ENCODE measurements around the gene NGEF. TPM values are rescaled to one million over a fixed set of nuclear protein-coding genes. Genes with fewer than 3 reads are reported as not detected.
A peak's percentile ranks its signal among the peaks of the same experiment; 100 is the strongest.

NGEF gene
- total and polyA plus RNA-seq, 3 experiments from 2014 or later = 0.38 TPM; not detected in 2

- ChIA-PET CTCF (interaction anchor here (0.7 to 1.2 kb wide), 2 partner anchors 11 to 381 kb away, joined by 3 read pairs; no protein-coding TSS in a partner anchor), POLR2A (interaction anchor here (0.6 kb wide), 1 partner anchor 637 kb away, joined by 3 read pairs; no protein-coding TSS in a partner anchor)
- no peak for DNase-seq
- peaks cover 9% of the 10 kb centered on the region in 2 donors for H3K27me3 Mint-ChIP-seq
- no peaks in the 10 kb centered on the region for H3K4me1 ChIP-seq (ENCODE audit: insufficient read depth, low read length)
- H3K36me3 Mint-ChIP-seq = no peaks in the 10 kb centered on the region
- no peak within 1 kb of the TSS for H3K4me3 ChIP-seq (ENCODE audit: low read length)
- no peak within 1 kb of the TSS for H3K27ac ChIP-seq (ENCODE audit: low read depth, low read length)
- H3K4me1 Mint-ChIP-seq = peaks cover 0 to 3% (median 2%) of the 10 kb centered on the region in 3 donors
- no peak within 1 kb of the TSS for H3K4me3 Mint-ChIP-seq
- no peaks in the 10 kb centered on the region for H3K36me3 ChIP-seq (ENCODE audit: insufficient read depth, low read length)
- H3K9me3 Mint-ChIP-seq = no peaks in the 10 kb centered on the region
- H3K9me3 ChIP-seq (ENCODE audit: low read length) = no peaks in the 10 kb centered on the region
- H3K27me3 ChIP-seq (ENCODE audit: insufficient read depth, low read length, poor library complexity, severe bottlenecking) = peaks cover 2% of the 10 kb centered on the region
- H3K27ac Mint-ChIP-seq = peak within 1 kb of the TSS in 3 of 8 donors; percentile 14 to 74 (median 17)
Measured at GRCh38 chr2:232870018-232870765, 142.9 kb downstream of the NGEF start, which contains the start of gene SNORC. Gene SNORC, plus strand, starts transcription at chr2:232870264. Its CDS starts 78 bp downstream, at chr2:232870342.

- no peaks in the 10 kb centered on the region for H3K36me3 Mint-ChIP-seq
- H3K27me3 Mint-ChIP-seq = peaks cover 2 to 5% of the 10 kb centered on the region in 2 donors
- peaks cover 0 to 2% (median 0%) of the 10 kb centered on the region in 3 donors for H3K4me1 Mint-ChIP-seq
- H3K4me3 ChIP-seq (ENCODE audit: low read length) = no peak overlapping the region
- H3K27me3 ChIP-seq (ENCODE audit: insufficient read depth, low read length, poor library complexity, severe bottlenecking) = no peaks in the 10 kb centered on the region
- ChIA-PET CTCF (no interaction called here), POLR2A (no interaction called here)
- no peak overlapping the region for H3K27ac ChIP-seq (ENCODE audit: low read depth, low read length)
- no peaks in the 10 kb centered on the region for H3K4me1 ChIP-seq (ENCODE audit: insufficient read depth, low read length)
- peak overlapping the region in 2 of 8 donors; percentile 14 to 17 for H3K27ac Mint-ChIP-seq
- H3K4me3 Mint-ChIP-seq = no peak overlapping the region
- DNase-seq = no peak
- H3K9me3 Mint-ChIP-seq = no peaks in the 10 kb centered on the region
- no peaks in the 10 kb centered on the region for H3K36me3 ChIP-seq (ENCODE audit: insufficient read depth, low read length)
- no peaks in the 10 kb centered on the region for H3K9me3 ChIP-seq (ENCODE audit: low read length)
Measured at GRCh38 chr2:232869138-232870017, 143.7 kb downstream of the NGEF start.

GRCh38 chr2:232866104-232866503, 147.0 kb downstream of the NGEF start:
- H3K27me3 Mint-ChIP-seq = peaks cover 0 to 1% of the 10 kb centered on the region in 2 donors
- peaks cover 0 to 8% (median 5%) of the 10 kb centered on the region in 3 donors for H3K36me3 Mint-ChIP-seq
- Histone ChIP-seq H3K27me3 (ENCODE audit: insufficient read depth, low read length, poor library complexity, severe bottlenecking) (no peaks in the 10 kb centered on the region), H3K9me3 (ENCODE audit: low read length) (no peaks in the 10 kb centered on the region), H3K27ac (ENCODE audit: low read depth, low read length) (no peak overlapping the region), H3K36me3 (ENCODE audit: insufficient read depth, low read length) (no peaks in the 10 kb centered on the region), H3K4me1 (ENCODE audit: insufficient read depth, low read length) (no peaks in the 10 kb centered on the region), H3K4me3 (ENCODE audit: low read length) (no peak overlapping the region)
- ChIA-PET POLR2A (no interaction called here), CTCF (no interaction called here)
- H3K4me1 Mint-ChIP-seq = peaks cover 0 to 2% (median 0%) of the 10 kb centered on the region in 3 donors
- no peak overlapping the region for H3K4me3 Mint-ChIP-seq
- no peaks in the 10 kb centered on the region for H3K9me3 Mint-ChIP-seq
- DNase-seq = no peak
- H3K27ac Mint-ChIP-seq = no peak overlapping the region

- H3K27ac Mint-ChIP-seq = no peak overlapping the region
- DNase-seq = no peak
- Histone ChIP-seq H3K4me3 (ENCODE audit: low read length) (no peak overlapping the region), H3K9me3 (ENCODE audit: low read length) (no peaks in the 10 kb centered on the region), H3K27ac (ENCODE audit: low read depth, low read length) (no peak overlapping the region), H3K36me3 (ENCODE audit: insufficient read depth, low read length) (no peaks in the 10 kb centered on the region), H3K4me1 (ENCODE audit: insufficient read depth, low read length) (no peaks in the 10 kb centered on the region), H3K27me3 (ENCODE audit: insufficient read depth, low read length, poor library complexity, severe bottlenecking) (no peaks in the 10 kb centered on the region)
- ChIA-PET POLR2A (no interaction called here), CTCF (no interaction called here)
- H3K9me3 Mint-ChIP-seq = no peaks in the 10 kb centered on the region
- H3K4me3 Mint-ChIP-seq = no peak overlapping the region
- H3K36me3 Mint-ChIP-seq = peaks cover 0 to 13% (median 11%) of the 10 kb centered on the region in 3 donors
- H3K27me3 Mint-ChIP-seq = peaks cover 0 to 1% of the 10 kb centered on the region in 2 donors
- peaks cover 0 to 2% (median 0%) of the 10 kb centered on the region in 3 donors for H3K4me1 Mint-ChIP-seq
Measured at GRCh38 chr2:232865165-232865564, 147.9 kb downstream of the NGEF start.

- H3K9me3 Mint-ChIP-seq = no peaks in the 10 kb centered on the region
- H3K27ac ChIP-seq (ENCODE audit: low read depth, low read length) = no peak overlapping the region
- CTCF ChIA-PET = no interaction called here
- H3K27me3 ChIP-seq (ENCODE audit: insufficient read depth, low read length, poor library complexity, severe bottlenecking) = no peaks in the 10 kb centered on the region
- DNase-seq = no peak
- H3K4me1 Mint-ChIP-seq = peaks cover 0 to 2% (median 0%) of the 10 kb centered on the region in 3 donors
- no peak overlapping the region for H3K4me3 ChIP-seq (ENCODE audit: low read length)
- no peak overlapping the region for H3K4me3 Mint-ChIP-seq
- no peaks in the 10 kb centered on the region for H3K9me3 ChIP-seq (ENCODE audit: low read length)
- H3K27me3 Mint-ChIP-seq = no peaks in the 10 kb centered on the region
- POLR2A ChIA-PET = no interaction called here
- H3K27ac Mint-ChIP-seq = peak overlapping the region in 1 of 8 donors; percentile 33
- peaks cover 0 to 23% (median 13%) of the 10 kb centered on the region in 3 donors for H3K36me3 Mint-ChIP-seq
- H3K4me1 ChIP-seq (ENCODE audit: insufficient read depth, low read length) = no peaks in the 10 kb centered on the region
- no peaks in the 10 kb centered on the region for H3K36me3 ChIP-seq (ENCODE audit: insufficient read depth, low read length)
Measured at GRCh38 chr2:232863996-232864395, 149.1 kb downstream of the NGEF start.

GRCh38 chr2:232861353-232861752, 151.7 kb downstream of the NGEF start:
- Mint-ChIP-seq H3K27me3 (no peaks in the 10 kb centered on the region), H3K4me1 (no peaks in the 10 kb centered on the region), H3K9me3 (no peaks in the 10 kb centered on the region), H3K36me3 (peaks cover 8 to 50% (median 23%) of the 10 kb centered on the region in 3 donors), H3K27ac (no peak overlapping the region), H3K4me3 (no peak overlapping the region)
- Histone ChIP-seq H3K4me1 (ENCODE audit: insufficient read depth, low read length) (no peaks in the 10 kb centered on the region), H3K36me3 (ENCODE audit: insufficient read depth, low read length) (peaks cover 19% of the 10 kb centered on the region), H3K27ac (ENCODE audit: low read depth, low read length) (no peak overlapping the region), H3K9me3 (ENCODE audit: low read length) (no peaks in the 10 kb centered on the region), H3K27me3 (ENCODE audit: insufficient read depth, low read length, poor library complexity, severe bottlenecking) (no peaks in the 10 kb centered on the region), H3K4me3 (ENCODE audit: low read length) (no peak overlapping the region)
- ChIA-PET CTCF (no interaction called here), POLR2A (no interaction called here)
- DNase-seq = no peak

- peaks cover 19% of the 10 kb centered on the region for H3K36me3 ChIP-seq (ENCODE audit: insufficient read depth, low read length)
- H3K27ac ChIP-seq (ENCODE audit: low read depth, low read length) = no peak overlapping the region
- H3K4me1 Mint-ChIP-seq = no peaks in the 10 kb centered on the region
- CTCF ChIA-PET = no interaction called here
- POLR2A ChIA-PET = no interaction called here
- H3K4me3 Mint-ChIP-seq = no peak overlapping the region
- H3K27me3 Mint-ChIP-seq = no peaks in the 10 kb centered on the region
- H3K27ac Mint-ChIP-seq = no peak overlapping the region
- H3K9me3 Mint-ChIP-seq = no peaks in the 10 kb centered on the region
- DNase-seq = no peak
- no peaks in the 10 kb centered on the region for H3K9me3 ChIP-seq (ENCODE audit: low read length)
- H3K4me1 ChIP-seq (ENCODE audit: insufficient read depth, low read length) = no peaks in the 10 kb centered on the region
- H3K27me3 ChIP-seq (ENCODE audit: insufficient read depth, low read length, poor library complexity, severe bottlenecking) = no peaks in the 10 kb centered on the region
- H3K36me3 Mint-ChIP-seq = peaks cover 8 to 56% (median 23%) of the 10 kb centered on the region in 3 donors
- no peak overlapping the region for H3K4me3 ChIP-seq (ENCODE audit: low read length)
Measured at GRCh38 chr2:232860593-232861241, 152.3 kb downstream of the NGEF start.

Data from CD8-positive, alpha-beta memory T cell (primary cell).